SK-N-SH (cell line): ENCODE measurements around the gene SLC29A1.

Experiments
- CTCF ChIP-seq: fragments of 200-600 bp; sonication (generic); IDR thresholded peaks from 2 replicates; pipeline ENCODE4 v1.6.1; 2017; ENCODE audit warnings: antibody characterized with exemption, mild to moderate bottlenecking, moderate library complexity
- FOXJ3 ChIP-seq: sonication (generic); formaldehyde crosslinking; IDR thresholded peaks from 2 replicates; pipeline ENCODE4 v1.5.1; 2020; ENCODE audit warnings: mild to moderate bottlenecking, missing genetic modification reagents
- FOXM1 ChIP-seq: IDR thresholded peaks from 2 replicates; pipeline ENCODE4 v1.4.0; 2012; ENCODE audit warnings: low read depth, mild to moderate bottlenecking
- NFIC ChIP-seq: IDR thresholded peaks from 2 replicates; pipeline ENCODE4 v1.4.0; 2012; ENCODE audit warnings: borderline replicate concordance
- POLR2AphosphoS5 ChIP-seq: IDR thresholded peaks from 2 replicates; pipeline ENCODE4 v1.6.1; 2012; ENCODE audit warnings: low read depth, low read length
- RCOR1 ChIP-seq: fragments of 150-350 bp; IDR thresholded peaks from 2 replicates; pipeline ENCODE4 v1.6.1; 2017; ENCODE audit warnings: antibody characterized with exemption, low read length
- SIN3A ChIP-seq: IDR thresholded peaks from 2 replicates; pipeline ENCODE4 v1.6.1; 2012; ENCODE audit warnings: low read depth, mild to moderate bottlenecking, low read length, moderate library complexity, borderline replicate concordance
- TAF1 ChIP-seq: IDR thresholded peaks from 2 replicates; pipeline ENCODE4 v1.6.1; 2012; ENCODE audit warnings: low read depth, mild to moderate bottlenecking, low read length, moderate library complexity, borderline replicate concordance
- USF2 ChIP-seq: fragments of 150-350 bp; IDR thresholded peaks from 2 replicates; pipeline ENCODE4 v1.6.1; 2017; ENCODE audit warnings: antibody characterized with exemption, low read length, low read depth, borderline replicate concordance

GRCh38 chr6:44182911-44183390 is 40.4 kb upstream of the SLC29A1 start:
- TF ChIP-seq CTCF (no peak), TAF1 (no peak), FOXJ3 (CRISPR knock-in tag) (no peak), SIN3A (no peak), RCOR1 (no peak), POLR2AphosphoS5 (no peak), USF2 (no peak), FOXM1 (no peak), NFIC (no peak)
